ENCODE measurements around the gene EML4. TPM values are rescaled to one million over a fixed set of nuclear protein-coding genes. Genes with fewer than 3 reads are reported as not detected.

The EML4 gene
- total RNA-seq, 4 donors from 2014 or later, result 27.4 to 96.8 (median 58.0) TPM

DNA sequence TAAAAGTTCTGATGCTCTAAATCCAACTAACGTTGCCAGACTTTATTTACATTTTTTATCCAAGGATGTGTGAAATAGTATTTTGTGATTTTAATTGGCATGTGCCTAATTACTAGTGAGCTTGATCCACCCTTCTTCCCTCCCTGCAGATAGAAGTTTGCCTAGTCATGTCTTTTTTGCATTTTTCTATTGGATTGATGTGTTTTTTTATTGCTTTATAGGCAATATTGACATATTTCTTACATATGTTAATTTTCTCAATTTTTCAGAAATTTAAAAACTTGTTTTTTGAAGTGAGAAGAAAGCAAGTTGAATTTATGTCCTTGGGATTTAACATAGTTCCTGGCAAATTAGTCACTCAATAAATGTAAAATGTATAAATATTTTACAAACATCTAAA lies 56.4 kb downstream of the EML4 start:
- no peaks in the 10 kb centered on the region for H3K4me1 ChIP-seq
- DNase-seq, result no peak
- no peaks in the 10 kb centered on the region for H3K36me3 ChIP-seq
- H3K9me3 ChIP-seq, result no peaks in the 10 kb centered on the region
- no peak for TF ChIP-seq POLR2A (IDR thresholded peaks at IDR 0.05)
- TF ChIP-seq, protein P1, sequence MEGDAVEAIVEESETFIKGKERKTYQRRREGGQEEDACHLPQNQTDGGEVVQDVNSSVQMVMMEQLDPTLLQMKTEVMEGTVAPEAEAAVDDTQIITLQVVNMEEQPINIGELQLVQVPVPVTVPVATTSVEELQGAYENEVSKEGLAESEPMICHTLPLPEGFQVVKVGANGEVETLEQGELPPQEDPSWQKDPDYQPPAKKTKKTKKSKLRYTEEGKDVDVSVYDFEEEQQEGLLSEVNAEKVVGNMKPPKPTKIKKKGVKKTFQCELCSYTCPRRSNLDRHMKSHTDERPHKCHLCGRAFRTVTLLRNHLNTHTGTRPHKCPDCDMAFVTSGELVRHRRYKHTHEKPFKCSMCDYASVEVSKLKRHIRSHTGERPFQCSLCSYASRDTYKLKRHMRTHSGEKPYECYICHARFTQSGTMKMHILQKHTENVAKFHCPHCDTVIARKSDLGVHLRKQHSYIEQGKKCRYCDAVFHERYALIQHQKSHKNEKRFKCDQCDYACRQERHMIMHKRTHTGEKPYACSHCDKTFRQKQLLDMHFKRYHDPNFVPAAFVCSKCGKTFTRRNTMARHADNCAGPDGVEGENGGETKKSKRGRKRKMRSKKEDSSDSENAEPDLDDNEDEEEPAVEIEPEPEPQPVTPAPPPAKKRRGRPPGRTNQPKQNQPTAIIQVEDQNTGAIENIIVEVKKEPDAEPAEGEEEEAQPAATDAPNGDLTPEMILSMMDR (IDR thresholded peaks at IDR 0.05), result no peak
- no peaks in the 10 kb centered on the region for H3K27me3 ChIP-seq
- H3K27ac ChIP-seq, result no peak overlapping the region
- intact Hi-C loops (cut with DNase I; ENCODE audit: low total_unique reads), result no loop called here
- no peak overlapping the region for H3K4me3 ChIP-seq

DNA sequence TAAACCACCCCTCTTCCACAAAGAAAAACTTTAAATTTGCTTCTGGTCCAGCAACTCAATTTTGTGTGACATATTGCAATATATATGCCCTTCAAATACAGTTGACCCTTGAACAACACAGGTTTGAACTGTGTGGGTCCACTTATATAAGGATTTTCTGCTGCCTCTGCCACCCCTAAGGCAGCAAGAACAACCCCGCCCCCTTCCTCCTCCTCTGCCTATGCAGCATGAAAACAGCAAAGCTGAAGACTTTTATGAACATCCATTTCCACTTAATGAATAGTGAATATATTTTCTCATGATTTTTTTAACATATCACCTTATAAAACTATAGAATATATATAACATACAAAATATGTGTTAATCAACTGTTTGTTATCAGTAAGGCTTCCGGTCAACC lies 58.3 kb downstream of the EML4 start:
- Histone ChIP-seq H3K4me3 (no peak overlapping the region), H3K4me1 (no peaks in the 10 kb centered on the region), H3K27me3 (no peaks in the 10 kb centered on the region), H3K36me3 (no peaks in the 10 kb centered on the region), H3K27ac (no peak overlapping the region), H3K9me3 (no peaks in the 10 kb centered on the region)
- intact Hi-C loops (cut with DNase I; ENCODE audit: low total_unique reads), result no loop called here
- no peak for DNase-seq
- no peak for TF ChIP-seq POLR2A (IDR thresholded peaks at IDR 0.05)
- TF ChIP-seq, protein P1 (IDR thresholded peaks at IDR 0.05), result no peak

DNA sequence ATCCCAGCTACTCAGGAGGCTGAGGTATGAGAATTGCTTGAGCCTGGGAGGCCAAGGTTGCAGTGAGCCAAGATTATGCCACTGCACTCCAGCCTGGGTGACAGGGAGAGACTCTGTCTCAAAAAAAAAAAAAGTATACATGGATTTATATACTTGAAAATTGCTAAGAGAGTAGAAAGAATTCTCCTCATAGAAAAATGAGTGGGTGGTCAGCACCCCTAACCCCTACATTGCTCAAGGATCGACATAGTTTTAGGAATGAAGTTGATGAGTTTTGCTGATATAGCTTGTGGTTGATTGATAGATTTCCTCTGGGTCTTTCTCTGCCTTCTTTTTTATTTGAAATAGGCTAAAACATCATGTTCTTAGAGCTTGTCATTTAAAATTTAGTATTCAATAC lies 58.9 kb downstream of the EML4 start:
- intact Hi-C loops (cut with DNase I; ENCODE audit: low total_unique reads), result no loop called here
- Histone ChIP-seq H3K27ac (no peak overlapping the region), H3K36me3 (no peaks in the 10 kb centered on the region), H3K4me1 (no peaks in the 10 kb centered on the region), H3K27me3 (no peaks in the 10 kb centered on the region), H3K9me3 (no peaks in the 10 kb centered on the region), H3K4me3 (no peak overlapping the region)
- DNase-seq, result no peak
- TF ChIP-seq, protein P1 (IDR thresholded peaks at IDR 0.05), result no peak
- TF ChIP-seq POLR2A (IDR thresholded peaks at IDR 0.05), result no peak

DNA sequence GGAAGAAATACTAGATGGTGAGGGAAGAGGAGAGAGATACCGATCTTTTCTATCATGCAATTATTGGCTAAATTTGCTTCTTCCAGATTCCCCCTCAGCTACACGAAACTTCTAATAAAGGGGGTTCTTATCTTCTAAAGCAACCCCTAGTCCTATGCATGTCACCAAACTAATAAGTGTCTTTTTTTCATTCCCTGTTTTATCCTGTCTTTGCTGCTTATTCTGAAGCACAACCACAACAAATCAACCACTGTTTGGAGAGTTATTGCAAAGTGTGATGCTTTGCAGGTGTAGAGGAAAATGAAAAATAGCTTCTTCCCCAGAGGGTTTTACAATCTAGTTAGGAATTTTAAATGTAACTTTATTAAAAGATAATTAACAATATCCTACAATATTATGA lies 60.8 kb downstream of the EML4 start:
- H3K4me3 ChIP-seq, result no peak overlapping the region
- no peaks in the 10 kb centered on the region for H3K4me1 ChIP-seq
- intact Hi-C loops (cut with DNase I; ENCODE audit: low total_unique reads), result no loop called here
- H3K27me3 ChIP-seq, result no peaks in the 10 kb centered on the region
- H3K36me3 ChIP-seq, result no peaks in the 10 kb centered on the region
- H3K9me3 ChIP-seq, result no peaks in the 10 kb centered on the region
- no peak for TF ChIP-seq POLR2A (IDR thresholded peaks at IDR 0.05)
- TF ChIP-seq, protein P1 (IDR thresholded peaks at IDR 0.05), result no peak
- H3K27ac ChIP-seq, result no peak overlapping the region
- no peak for DNase-seq

DNA sequence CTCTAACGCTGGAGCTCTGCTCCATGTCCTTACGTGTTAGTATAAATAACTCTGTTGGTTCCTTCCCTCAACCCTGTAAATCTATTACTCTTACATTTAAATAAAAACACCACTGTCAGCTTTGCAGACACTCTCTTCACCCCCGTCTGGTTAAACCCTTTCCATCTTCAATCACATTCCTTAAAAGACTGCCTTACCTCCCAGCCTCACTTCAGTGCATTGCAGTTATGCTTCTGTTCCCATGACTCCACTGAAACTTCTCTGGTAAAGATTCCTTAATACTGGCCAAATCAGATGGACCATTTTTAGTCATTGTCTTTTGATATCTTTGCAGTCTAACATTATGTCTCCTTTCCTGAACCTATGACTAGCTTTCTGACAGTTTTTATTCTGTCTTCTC lies 61.7 kb downstream of the EML4 start:
- intact Hi-C loops (cut with DNase I; ENCODE audit: low total_unique reads), result no loop called here
- no peaks in the 10 kb centered on the region for H3K36me3 ChIP-seq
- DNase-seq, result no peak
- TF ChIP-seq, protein P1 (IDR thresholded peaks at IDR 0.05), result no peak
- TF ChIP-seq POLR2A (IDR thresholded peaks at IDR 0.05), result no peak
- H3K27ac ChIP-seq, result no peak overlapping the region
- H3K4me3 ChIP-seq, result no peak overlapping the region
- no peaks in the 10 kb centered on the region for H3K4me1 ChIP-seq
- H3K9me3 ChIP-seq, result no peaks in the 10 kb centered on the region
- no peaks in the 10 kb centered on the region for H3K27me3 ChIP-seq
